Neural cell (in vitro differentiated cells): ENCODE results near the gene CDC5L.

Source experiments
- EP300 ChIP-seq: fragments of 450-650 bp; conservative IDR thresholded peaks from 2 replicates; pipeline ENCODE4 v1.6.1; 2014; ENCODE audit warnings: antibody characterized with exemption, mild to moderate bottlenecking, moderate library complexity; ENCODE audit not compliant: poor library complexity, severe bottlenecking
- EZH2 ChIP-seq: fragments of 200-600, 300-800 bp; shearing (Covaris generic), sonication (generic); IDR thresholded peaks from 2 replicates; pipeline ENCODE4 v1.6.1; 2014; ENCODE audit warnings: antibody characterized with exemption, low read length, borderline replicate concordance, mild to moderate bottlenecking; ENCODE audit not compliant: insufficient read depth, poor library complexity, severe bottlenecking
- RAD21 ChIP-seq: fragments of 450-650 bp; conservative IDR thresholded peaks from 2 replicates; pipeline ENCODE4 v1.6.1; 2014; ENCODE audit warnings: antibody characterized with exemption, mild to moderate bottlenecking, moderate library complexity
- SMC3 ChIP-seq: fragments of 450-650 bp; conservative IDR thresholded peaks from 2 replicates; pipeline ENCODE4 v1.6.1; 2014; ENCODE audit warnings: antibody characterized with exemption, mild to moderate bottlenecking, moderate library complexity; ENCODE audit not compliant: poor library complexity
- TF ChIP-seq, protein P1 (sequence below): fragments of 450-650 bp; IDR thresholded peaks from 2 replicates; pipeline ENCODE4 v1.5.1; 2014; ENCODE audit warnings: antibody characterized with exemption, mild to moderate bottlenecking, moderate library complexity; ENCODE audit not compliant: poor library complexity, severe bottlenecking

- TF ChIP-seq, protein P1, sequence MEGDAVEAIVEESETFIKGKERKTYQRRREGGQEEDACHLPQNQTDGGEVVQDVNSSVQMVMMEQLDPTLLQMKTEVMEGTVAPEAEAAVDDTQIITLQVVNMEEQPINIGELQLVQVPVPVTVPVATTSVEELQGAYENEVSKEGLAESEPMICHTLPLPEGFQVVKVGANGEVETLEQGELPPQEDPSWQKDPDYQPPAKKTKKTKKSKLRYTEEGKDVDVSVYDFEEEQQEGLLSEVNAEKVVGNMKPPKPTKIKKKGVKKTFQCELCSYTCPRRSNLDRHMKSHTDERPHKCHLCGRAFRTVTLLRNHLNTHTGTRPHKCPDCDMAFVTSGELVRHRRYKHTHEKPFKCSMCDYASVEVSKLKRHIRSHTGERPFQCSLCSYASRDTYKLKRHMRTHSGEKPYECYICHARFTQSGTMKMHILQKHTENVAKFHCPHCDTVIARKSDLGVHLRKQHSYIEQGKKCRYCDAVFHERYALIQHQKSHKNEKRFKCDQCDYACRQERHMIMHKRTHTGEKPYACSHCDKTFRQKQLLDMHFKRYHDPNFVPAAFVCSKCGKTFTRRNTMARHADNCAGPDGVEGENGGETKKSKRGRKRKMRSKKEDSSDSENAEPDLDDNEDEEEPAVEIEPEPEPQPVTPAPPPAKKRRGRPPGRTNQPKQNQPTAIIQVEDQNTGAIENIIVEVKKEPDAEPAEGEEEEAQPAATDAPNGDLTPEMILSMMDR = no peak
- TF ChIP-seq EZH2 (no peak), RAD21 (no peak), SMC3 (no peak), EP300 (no peak)
Observed at GRCh38 chr6:44375071-44375470, 12.4 kb upstream of the CDC5L start.
